IPS DF 6.9 (cell line): ENCODE measurements around the gene PTPRD.
A peak's percentile ranks its signal among the peaks of the same experiment; 100 is the strongest.

Experiments used
- DNase-seq: peaks from one replicate; pipeline ENCODE4 v3.0.0-alpha.2; 2013; ENCODE audit warnings: low read depth, low spot score
- H3K27ac ChIP-seq: one replicate; pipeline ENCODE4 v1.5.1; 2013; ENCODE audit warnings: low read length, control low read depth
- H3K27me3 ChIP-seq: 2 replicates; pipeline ENCODE4 v1.6.1; 2013; ENCODE audit warnings: mild to moderate bottlenecking, low read length; ENCODE audit not compliant: control insufficient read depth, insufficient read depth
- H3K36me3 ChIP-seq: 2 replicates; pipeline ENCODE4 v1.6.1; 2013; ENCODE audit warnings: low read length; ENCODE audit not compliant: control insufficient read depth, insufficient read depth
- H3K4me1 ChIP-seq: 2 replicates; pipeline ENCODE4 v1.6.1; 2013; ENCODE audit warnings: low read length; ENCODE audit not compliant: control insufficient read depth, insufficient read depth
- H3K4me3 ChIP-seq: 2 replicates; pipeline ENCODE4 v1.5.1; 2013; ENCODE audit warnings: mild to moderate bottlenecking, low read length
- H3K9me3 ChIP-seq: 2 replicates; pipeline ENCODE4 v1.6.1; 2013; ENCODE audit warnings: low read length, inconsistent platforms; ENCODE audit not compliant: control insufficient read depth, insufficient read depth
- WGBS: extraction: QIAGEN DNeasy Blood & Tissue Kit; methylation state at CpG from one replicate; pipeline ENCODE4 v1.1.7; 2013; ENCODE audit warnings: mixed read lengths, missing lambda C conversion rate; ENCODE audit not compliant: insufficient read length, insufficient coverage; 5-methylcytosine and 5-hydroxymethylcytosine counted together

PTPRD gene

DNA sequence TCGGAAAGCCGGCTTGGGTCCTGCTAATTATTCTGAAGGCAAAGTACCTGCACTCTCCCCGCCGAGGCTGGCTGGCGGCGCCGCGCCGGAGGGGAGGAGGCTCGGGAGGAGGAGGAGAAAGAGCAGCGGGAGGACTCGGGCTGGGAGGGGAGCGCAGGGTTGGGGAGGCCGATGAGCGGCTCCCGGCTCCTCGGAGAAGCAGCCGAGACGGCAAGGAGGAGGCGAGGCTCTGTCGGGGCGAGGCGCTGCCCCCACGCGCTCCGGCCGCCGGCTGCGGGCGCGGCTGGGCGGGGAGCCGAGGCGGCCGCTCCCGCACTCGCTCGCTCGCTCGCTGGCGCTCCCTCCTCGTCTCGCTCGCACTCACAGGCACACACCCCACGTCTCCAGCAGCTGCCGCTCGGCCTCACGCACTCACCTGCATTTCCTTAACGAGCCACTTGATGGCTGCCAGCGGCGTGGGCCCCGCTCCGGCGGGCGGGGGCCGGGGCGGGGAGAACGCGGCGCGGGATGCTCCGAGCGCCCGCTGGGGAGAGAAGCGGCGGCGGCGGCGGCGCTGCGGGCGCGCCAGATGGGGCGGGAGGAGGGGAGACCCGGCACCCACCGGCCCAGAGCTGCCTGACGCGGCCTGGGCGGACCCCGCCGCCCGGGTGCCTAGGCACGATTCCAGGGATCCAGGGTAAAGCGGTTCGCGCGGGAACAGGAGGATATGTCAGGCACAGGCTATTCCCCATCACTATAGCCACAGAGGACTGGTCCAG is at the start of gene PTPRD:
Gene PTPRD (minus strand): TSS at position 362 of the 758 bp plus-strand sequence.
- no peak for DNase-seq
- Histone ChIP-seq H3K36me3 (peaks cover 2% of the 10 kb centered on the region; the same call in 1 of the 2 replicates), H3K9me3 (no peaks in the 10 kb centered on the region), H3K27ac (no peak within 1 kb of the TSS), H3K4me3 (peak within 1 kb of the TSS; percentile 96), H3K4me1 (no peaks in the 10 kb centered on the region; the same call in 1 of the 2 replicates), H3K27me3 (peaks cover 7% of the 10 kb centered on the region; the same call in 1 of the 2 replicates)
- WGBS = no CpG with 5 or more reads among the region's 87 CpGs

DNA sequence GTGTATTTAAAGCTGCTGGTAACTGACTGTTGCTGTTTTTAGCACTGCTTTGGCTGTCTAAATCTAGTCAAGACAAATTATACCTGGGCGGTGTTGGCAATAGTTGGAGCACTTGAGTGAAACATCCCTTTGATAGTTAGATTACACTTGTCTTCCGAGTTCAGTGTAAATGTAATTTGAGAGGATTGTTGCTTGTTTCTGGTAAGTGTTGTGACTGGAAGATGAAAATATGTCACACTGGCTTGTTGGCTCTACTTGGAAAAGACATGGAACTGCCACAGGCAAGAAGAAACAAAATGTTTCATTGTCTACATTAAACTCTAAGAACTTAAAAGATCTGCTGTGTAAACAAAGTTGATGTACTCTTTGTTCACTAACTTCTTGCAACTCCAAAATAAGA is 49.2 kb upstream of the PTPRD start:
- no peaks in the 10 kb centered on the region for H3K4me1 ChIP-seq
- no peaks in the 10 kb centered on the region for H3K27me3 ChIP-seq
- H3K36me3 ChIP-seq = no peaks in the 10 kb centered on the region
- no peak overlapping the region for H3K4me3 ChIP-seq
- H3K27ac ChIP-seq = no peak overlapping the region
- H3K9me3 ChIP-seq = no peaks in the 10 kb centered on the region
- WGBS = no CpG with 5 or more reads among the region's 2 CpGs
- no peak for DNase-seq

DNA sequence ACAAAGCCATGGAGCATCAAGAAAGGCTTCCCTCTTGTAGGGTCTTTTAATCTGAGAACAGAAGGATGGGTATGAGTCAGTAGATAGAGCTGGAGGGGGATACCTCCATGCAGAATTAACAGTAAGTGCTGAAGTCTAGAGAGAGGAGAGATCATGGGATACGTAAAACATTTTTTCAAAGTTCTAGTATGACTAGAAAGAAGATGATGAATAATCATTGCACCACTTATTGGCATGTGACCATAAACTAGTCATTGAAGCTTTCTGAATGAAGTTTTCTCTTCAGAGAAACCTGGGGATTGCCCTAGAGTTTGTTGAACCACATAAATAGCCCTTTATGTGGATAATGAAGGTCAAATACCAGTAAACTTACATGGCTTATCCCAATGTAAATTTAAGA is 48.6 kb upstream of the PTPRD start:
- H3K9me3 ChIP-seq = no peaks in the 10 kb centered on the region
- H3K4me1 ChIP-seq = no peaks in the 10 kb centered on the region
- H3K36me3 ChIP-seq = no peaks in the 10 kb centered on the region
- DNase-seq = no peak
- no peaks in the 10 kb centered on the region for H3K27me3 ChIP-seq
- no peak overlapping the region for H3K27ac ChIP-seq
- no CpG with 5 or more reads among the region's 1 CpG for WGBS
- no peak overlapping the region for H3K4me3 ChIP-seq

DNA sequence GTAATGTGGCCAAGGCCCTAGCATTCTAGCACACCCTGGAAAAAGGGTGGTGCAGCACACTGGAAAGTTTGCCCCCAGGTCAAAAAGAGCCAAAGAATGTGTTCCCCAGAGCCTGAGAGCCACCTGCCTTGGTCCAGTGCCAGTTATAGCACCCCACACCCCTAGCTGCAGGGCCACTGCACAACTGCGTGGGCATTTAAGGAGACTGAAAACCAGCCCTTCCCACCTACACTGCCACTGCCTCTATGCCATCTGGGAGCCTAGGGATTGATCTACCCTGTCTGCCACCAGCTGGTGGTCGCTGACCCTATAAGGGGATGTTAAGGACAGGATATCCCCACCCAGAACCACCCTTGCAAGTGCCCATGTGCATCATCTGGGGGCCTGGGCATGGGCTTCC is 38.2 kb upstream of the PTPRD start:
- H3K4me1 ChIP-seq = no peaks in the 10 kb centered on the region
- H3K27me3 ChIP-seq = no peaks in the 10 kb centered on the region
- H3K4me3 ChIP-seq = no peak overlapping the region
- H3K9me3 ChIP-seq = no peaks in the 10 kb centered on the region
- no CpG with 5 or more reads among the region's 2 CpGs for WGBS
- no peak overlapping the region for H3K27ac ChIP-seq
- no peak for DNase-seq
- H3K36me3 ChIP-seq = no peaks in the 10 kb centered on the region

DNA sequence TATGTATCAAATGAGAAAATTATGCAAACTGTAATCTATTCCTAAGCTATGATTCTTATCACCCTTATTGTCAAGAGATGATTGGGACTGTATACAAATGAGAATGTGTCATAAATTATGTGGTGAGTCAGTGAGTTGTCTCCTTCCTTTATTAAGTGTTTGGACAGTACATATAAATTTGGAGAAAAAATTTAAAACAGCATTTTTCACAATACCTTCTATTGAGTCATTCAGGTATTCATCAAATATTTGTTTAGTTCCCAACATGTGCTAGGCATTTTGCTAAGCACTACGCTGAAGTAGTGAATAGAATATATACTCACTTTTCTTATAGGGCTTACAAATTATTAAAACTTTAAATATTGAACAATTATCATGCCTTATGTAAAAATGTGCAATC is 36.3 kb upstream of the PTPRD start:
- Histone ChIP-seq H3K27me3 (no peaks in the 10 kb centered on the region), H3K27ac (no peak overlapping the region), H3K36me3 (no peaks in the 10 kb centered on the region), H3K4me3 (no peak overlapping the region), H3K9me3 (no peaks in the 10 kb centered on the region), H3K4me1 (no peaks in the 10 kb centered on the region)
- no peak for DNase-seq
- WGBS = no CpG with 5 or more reads among the region's 1 CpG

DNA sequence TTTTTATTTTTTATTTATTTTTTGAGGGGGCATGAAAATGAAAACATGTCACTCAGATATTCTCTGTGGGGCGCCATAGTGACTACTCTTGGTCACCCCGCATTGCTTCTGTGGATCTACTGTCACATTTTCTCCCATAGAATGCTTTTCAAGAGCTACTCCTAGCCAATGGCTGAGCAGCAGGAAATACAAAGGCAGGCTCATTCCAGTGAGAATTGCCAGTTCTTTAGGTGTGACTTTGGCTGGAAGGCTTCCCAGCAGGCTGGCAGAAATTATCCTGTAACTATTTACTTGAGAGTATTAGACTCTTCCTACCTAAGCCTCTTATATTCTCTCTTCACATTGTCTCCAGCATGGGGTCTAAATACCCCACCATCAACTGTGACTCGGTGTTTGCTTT is 21.0 kb upstream of the PTPRD start:
- no peak overlapping the region for H3K4me3 ChIP-seq
- no peak for DNase-seq
- H3K27me3 ChIP-seq = no peaks in the 10 kb centered on the region
- H3K36me3 ChIP-seq = no peaks in the 10 kb centered on the region
- H3K27ac ChIP-seq = no peak overlapping the region
- H3K9me3 ChIP-seq = no peaks in the 10 kb centered on the region
- no peaks in the 10 kb centered on the region for H3K4me1 ChIP-seq
- WGBS = no CpG with 5 or more reads among the region's 3 CpGs

DNA sequence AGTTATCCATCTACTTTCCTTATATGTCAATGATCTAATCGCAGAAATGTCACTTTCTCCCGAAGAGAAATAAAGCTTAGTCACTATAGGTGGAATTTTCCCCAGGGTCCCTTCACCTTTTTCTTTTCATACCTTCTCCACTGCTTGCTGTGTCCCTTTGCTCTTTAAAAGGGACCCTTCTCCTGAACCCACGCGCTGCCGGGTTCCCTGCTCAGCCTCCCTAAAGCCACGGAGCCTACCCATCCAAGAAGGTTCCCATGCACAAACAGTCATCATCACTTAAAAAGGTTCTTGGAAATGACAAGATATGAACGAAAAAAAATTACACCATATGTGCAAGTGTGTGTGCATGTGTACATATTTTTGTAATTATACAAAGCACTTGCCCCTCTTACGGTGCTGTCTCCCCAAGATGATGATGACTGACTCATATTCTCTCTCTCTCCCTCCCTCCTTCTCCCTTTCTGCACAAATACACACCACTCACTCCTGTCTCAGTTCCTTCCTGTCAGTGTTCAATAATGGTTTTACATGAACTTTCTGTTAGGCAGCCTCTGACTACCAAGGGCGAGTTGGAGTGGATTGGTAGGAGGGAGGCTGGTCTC is 1.5 kb upstream of the PTPRD start:
- Histone ChIP-seq H3K27me3 (peaks cover 7% of the 10 kb centered on the region; the same call in 1 of the 2 replicates), H3K36me3 (peaks cover 2% of the 10 kb centered on the region; the same call in 1 of the 2 replicates), H3K9me3 (no peaks in the 10 kb centered on the region), H3K27ac (no peak overlapping the region), H3K4me1 (no peaks in the 10 kb centered on the region; the same call in 1 of the 2 replicates), H3K4me3 (no peak overlapping the region)
- no peak for DNase-seq
- no CpG with 5 or more reads among the region's 9 CpGs for WGBS

DNA sequence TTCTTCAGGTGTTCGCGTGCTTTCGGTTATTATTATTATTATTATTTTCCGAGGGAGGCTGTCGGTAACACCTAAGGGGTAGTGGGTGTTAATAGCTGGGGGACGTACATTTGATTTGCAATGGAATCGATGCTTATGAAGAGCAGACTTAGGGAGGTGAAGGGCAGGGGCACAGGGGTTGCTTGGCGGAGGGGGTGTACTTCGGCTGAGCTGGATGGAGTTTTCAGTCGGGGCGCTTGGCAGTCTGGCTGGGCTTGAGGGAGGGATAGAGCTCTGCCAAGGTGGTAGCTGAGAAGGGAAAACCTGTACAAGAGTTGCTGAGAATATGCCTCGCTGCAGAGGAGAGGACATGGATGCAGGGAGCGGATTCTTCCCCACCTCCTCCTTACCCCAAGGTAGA is 617 bp upstream of the PTPRD start:
- no peak for DNase-seq
- no CpG with 5 or more reads among the region's 13 CpGs for WGBS
- peak overlapping the region; percentile 96; the same call in 1 of the 2 replicates for H3K4me3 ChIP-seq

DNA sequence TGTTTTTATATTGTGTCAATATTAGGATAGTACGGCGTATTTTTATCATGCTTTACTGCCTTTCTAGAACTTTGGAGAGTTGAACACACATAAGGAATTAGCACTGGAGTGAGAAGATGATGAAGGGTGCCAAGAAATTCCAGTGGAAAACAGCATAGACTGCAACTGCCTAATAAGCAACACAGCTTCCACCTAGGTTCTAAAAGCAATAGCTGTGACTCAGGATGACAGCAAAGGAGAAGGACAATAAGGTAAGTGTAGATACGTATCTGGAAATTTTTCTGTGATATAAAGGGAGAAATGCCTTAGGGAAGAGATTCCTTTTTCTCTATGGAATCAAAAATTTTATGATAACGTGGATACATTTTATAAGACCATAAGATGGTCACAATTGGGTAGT is 7.4 kb downstream of the PTPRD start:
- no peak overlapping the region for H3K27ac ChIP-seq
- no peaks in the 10 kb centered on the region for H3K27me3 ChIP-seq
- H3K4me1 ChIP-seq = no peaks in the 10 kb centered on the region; the same call in 1 of the 2 replicates
- no peaks in the 10 kb centered on the region for H3K36me3 ChIP-seq
- no peak for DNase-seq
- H3K9me3 ChIP-seq = no peaks in the 10 kb centered on the region
- H3K4me3 ChIP-seq = no peak overlapping the region
- WGBS = no CpG with 5 or more reads among the region's 4 CpGs

More for the DNA sequence above, 617 bp upstream of the PTPRD start:
- Histone ChIP-seq H3K27ac (no peak overlapping the region), H3K36me3 (peaks cover 2% of the 10 kb centered on the region; the same call in 1 of the 2 replicates), H3K27me3 (peaks cover 7% of the 10 kb centered on the region; the same call in 1 of the 2 replicates), H3K4me1 (no peaks in the 10 kb centered on the region; the same call in 1 of the 2 replicates), H3K9me3 (no peaks in the 10 kb centered on the region)

DNA sequence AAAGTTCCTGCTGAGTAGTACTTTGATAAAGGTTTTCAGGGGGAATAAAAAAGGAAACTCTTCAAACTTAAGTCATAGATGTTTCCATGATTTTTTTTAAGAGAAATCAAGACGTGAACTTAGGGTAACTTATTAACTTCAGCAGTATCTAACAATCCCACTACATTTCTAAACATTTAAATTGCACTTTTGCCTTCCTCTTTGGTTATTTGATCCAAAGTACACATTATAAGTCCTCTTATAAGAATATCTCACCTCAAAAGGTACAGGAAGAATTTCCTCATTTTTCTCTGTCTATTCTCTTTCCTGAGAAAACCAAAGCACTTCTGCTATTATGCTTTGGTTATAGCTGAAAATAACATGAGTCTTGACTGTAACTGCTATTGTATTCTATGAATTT is 7.9 kb downstream of the PTPRD start:
- H3K27me3 ChIP-seq = no peaks in the 10 kb centered on the region
- H3K27ac ChIP-seq = no peak overlapping the region
- no peak for DNase-seq
- WGBS = no CpG with 5 or more reads among the region's 1 CpG
- no peak overlapping the region for H3K4me3 ChIP-seq
- no peaks in the 10 kb centered on the region for H3K9me3 ChIP-seq
- H3K4me1 ChIP-seq = no peaks in the 10 kb centered on the region; the same call in 1 of the 2 replicates
- no peaks in the 10 kb centered on the region for H3K36me3 ChIP-seq
